SK-N-SH treated with all-trans-retinoic acid at 6 μM for 48 hours (cell line): Measurements from ENCODE around the gene FOXJ2.

Experiments
- ARNTL ChIP-seq: fragments of 450-650 bp; formaldehyde crosslinking; IDR thresholded peaks from 2 replicates; pipeline ENCODE4 v1.5.0; 2020; ENCODE audit warnings: low read depth, mild to moderate bottlenecking, moderate library complexity, borderline replicate concordance
- ESRRG ChIP-seq: fragments of 250-450 bp; sonication (Bioruptor Pico); IDR thresholded peaks from 2 replicates; pipeline ENCODE4 v1.6.1; 2021; ENCODE audit warnings: mild to moderate bottlenecking
- PPARA ChIP-seq: fragments of 250-450 bp; sonication (Bioruptor Pico); IDR thresholded peaks from 2 replicates; pipeline ENCODE4 v1.5.0; 2020; ENCODE audit warnings: mild to moderate bottlenecking, borderline replicate concordance
- RARB ChIP-seq: fragments of 250-450 bp; sonication (Bioruptor Pico); IDR thresholded peaks from 2 replicates; pipeline ENCODE4 v1.8.0; 2021; ENCODE audit warnings: mild to moderate bottlenecking, moderate library complexity
- TCF4 ChIP-seq: fragments of 250-450 bp; sonication (Bioruptor Pico); IDR thresholded peaks from 2 replicates; pipeline ENCODE4 v1.8.0; 2021; ENCODE audit warnings: mild to moderate bottlenecking, moderate library complexity, borderline replicate concordance
- TOX ChIP-seq: fragments of 250-450 bp; sonication (Bioruptor Pico); IDR thresholded peaks from 2 replicates; pipeline ENCODE4 v1.8.0; 2021; ENCODE audit warnings: mild to moderate bottlenecking, moderate library complexity, borderline replicate concordance
- ZFP3 ChIP-seq: fragments of 250-450 bp; sonication (Bioruptor Pico); IDR thresholded peaks from 2 replicates; pipeline ENCODE4 v1.5.0; 2020; ENCODE audit warnings: mild to moderate bottlenecking, moderate library complexity
- ZNF565 ChIP-seq: fragments of 450-650 bp; formaldehyde crosslinking; conservative IDR thresholded peaks from 2 replicates; pipeline ENCODE4 v1.5.0; 2020; ENCODE audit warnings: low read depth, mild to moderate bottlenecking, moderate library complexity
- ZNF8 ChIP-seq: fragments of 450-650 bp; formaldehyde crosslinking; IDR thresholded peaks from 2 replicates; pipeline ENCODE4 v1.5.0; 2020; ENCODE audit warnings: mild to moderate bottlenecking, moderate library complexity
- TF ChIP-seq, protein P1 (sequence below): fragments of 250-450 bp; sonication (Bioruptor Pico); IDR thresholded peaks from 2 replicates; pipeline ENCODE4 v1.5.1; 2020; ENCODE audit warnings: low read depth, mild to moderate bottlenecking, moderate library complexity
- TF ChIP-seq, protein P2 (sequence below): fragments of 250-450 bp; sonication (Bioruptor Pico); IDR thresholded peaks from 2 replicates; pipeline ENCODE4 v1.8.0; 2020; ENCODE audit warnings: mild to moderate bottlenecking, moderate library complexity, borderline replicate concordance

DNA sequence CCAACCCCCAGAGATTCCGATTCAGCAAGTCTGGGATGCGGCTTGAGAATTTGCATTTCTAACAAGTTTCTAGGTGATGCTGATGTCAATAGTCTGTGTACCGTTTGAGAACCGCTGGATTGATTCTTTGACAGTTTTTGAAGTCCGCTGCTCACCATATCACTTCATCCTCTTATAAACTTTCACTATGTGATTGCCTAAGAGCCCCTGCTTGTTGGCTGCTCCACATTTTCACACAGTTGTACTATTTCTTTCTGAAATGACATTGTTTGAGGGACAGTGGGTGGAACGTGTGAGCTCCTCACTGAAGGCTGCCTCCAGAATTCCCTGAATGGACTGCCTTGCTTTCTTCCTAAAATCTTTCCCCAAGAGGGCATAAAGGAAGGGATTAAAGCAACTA, 26.0 kb downstream of the FOXJ2 start:
- TF ChIP-seq PPARA (CRISPR knock-in tag) (no peak), ZNF8 (CRISPR knock-in tag) (no peak), RARB (CRISPR knock-in tag) (no peak), TOX (no peak), ESRRG (no peak), ARNTL (CRISPR knock-in tag) (no peak), ZNF565 (CRISPR knock-in tag) (no peak), TCF4 (CRISPR knock-in tag) (no peak), ZFP3 (no peak)
- TF ChIP-seq, protein P1, sequence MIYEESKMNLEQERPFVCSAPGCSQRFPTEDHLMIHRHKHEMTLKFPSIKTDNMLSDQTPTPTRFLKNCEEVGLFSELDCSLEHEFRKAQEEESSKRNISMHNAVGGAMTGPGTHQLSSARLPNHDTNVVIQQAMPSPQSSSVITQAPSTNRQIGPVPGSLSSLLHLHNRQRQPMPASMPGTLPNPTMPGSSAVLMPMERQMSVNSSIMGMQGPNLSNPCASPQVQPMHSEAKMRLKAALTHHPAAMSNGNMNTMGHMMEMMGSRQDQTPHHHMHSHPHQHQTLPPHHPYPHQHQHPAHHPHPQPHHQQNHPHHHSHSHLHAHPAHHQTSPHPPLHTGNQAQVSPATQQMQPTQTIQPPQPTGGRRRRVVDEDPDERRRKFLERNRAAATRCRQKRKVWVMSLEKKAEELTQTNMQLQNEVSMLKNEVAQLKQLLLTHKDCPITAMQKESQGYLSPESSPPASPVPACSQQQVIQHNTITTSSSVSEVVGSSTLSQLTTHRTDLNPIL = no peak
- TF ChIP-seq, protein P2, sequence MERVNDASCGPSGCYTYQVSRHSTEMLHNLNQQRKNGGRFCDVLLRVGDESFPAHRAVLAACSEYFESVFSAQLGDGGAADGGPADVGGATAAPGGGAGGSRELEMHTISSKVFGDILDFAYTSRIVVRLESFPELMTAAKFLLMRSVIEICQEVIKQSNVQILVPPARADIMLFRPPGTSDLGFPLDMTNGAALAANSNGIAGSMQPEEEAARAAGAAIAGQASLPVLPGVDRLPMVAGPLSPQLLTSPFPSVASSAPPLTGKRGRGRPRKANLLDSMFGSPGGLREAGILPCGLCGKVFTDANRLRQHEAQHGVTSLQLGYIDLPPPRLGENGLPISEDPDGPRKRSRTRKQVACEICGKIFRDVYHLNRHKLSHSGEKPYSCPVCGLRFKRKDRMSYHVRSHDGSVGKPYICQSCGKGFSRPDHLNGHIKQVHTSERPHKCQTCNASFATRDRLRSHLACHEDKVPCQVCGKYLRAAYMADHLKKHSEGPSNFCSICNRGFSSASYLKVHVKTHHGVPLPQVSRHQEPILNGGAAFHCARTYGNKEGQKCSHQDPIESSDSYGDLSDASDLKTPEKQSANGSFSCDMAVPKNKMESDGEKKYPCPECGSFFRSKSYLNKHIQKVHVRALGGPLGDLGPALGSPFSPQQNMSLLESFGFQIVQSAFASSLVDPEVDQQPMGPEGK = no peak
